ENCODE results near the gene ARHGAP21. TPM values are rescaled to one million over a fixed set of nuclear protein-coding genes. Genes with fewer than 3 reads are reported as not detected.

The ARHGAP21 gene
- total and polyA plus RNA-seq, 2 donors from 2014 or later, result 12.7 to 74.3 TPM

DNA sequence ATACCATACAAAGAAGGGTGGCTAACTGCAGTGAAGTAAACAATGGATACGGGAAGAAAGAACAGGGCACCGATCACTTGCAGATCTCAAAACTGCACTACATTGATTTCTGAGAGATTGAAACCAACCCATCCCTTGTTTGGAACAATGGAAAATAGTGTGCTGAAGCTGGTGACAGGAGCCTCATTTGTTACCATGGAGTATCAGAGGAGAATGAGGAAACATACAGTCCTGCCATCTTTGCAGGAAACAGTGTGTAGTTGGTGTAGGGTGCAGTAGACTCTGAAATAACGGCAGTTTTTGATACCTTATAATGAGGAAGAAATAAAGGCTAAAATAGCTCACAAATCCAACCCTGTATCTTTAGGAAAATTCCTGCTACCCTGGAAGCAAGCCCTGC lies 118.5 kb downstream of the ARHGAP21 start:
- intact Hi-C loops (cut with DNase I), result no loop called here

DNA sequence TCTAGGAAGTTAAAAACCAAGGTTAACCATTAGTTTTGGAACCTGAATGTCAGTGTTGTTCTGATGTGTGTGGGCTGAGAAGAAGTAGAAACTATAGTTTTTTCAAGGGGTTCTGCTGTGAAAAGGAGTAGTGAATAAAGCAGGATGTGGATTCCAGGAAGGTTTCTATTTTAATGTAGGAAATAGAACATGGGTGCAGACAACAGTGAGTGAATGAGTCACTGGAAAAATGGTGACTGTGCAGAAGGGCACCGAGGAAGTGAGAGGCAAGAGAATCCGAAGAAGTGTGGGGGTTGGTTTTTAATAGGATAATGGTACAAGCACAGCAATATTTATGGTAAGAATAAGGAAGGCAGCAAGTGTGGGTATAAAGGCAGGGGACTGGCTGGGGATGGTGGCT lies 120.4 kb downstream of the ARHGAP21 start:
- DNase-seq (no peak), FAIRE-seq (no peak)
- no peaks in the 10 kb centered on the region for H3K4me1 ChIP-seq (ENCODE audit: control insufficient read depth in 2 of 3, insufficient read depth in 2 of 3, low read depth in 1 of 3, low read length in 3 of 3)
- H3K9ac ChIP-seq (ENCODE audit: low read length in 3 of 3), result no peak overlapping the region
- no peaks in the 10 kb centered on the region for H3K9me3 ChIP-seq (ENCODE audit: control insufficient read depth in 2 of 3, insufficient read depth in 1 of 3, low read length in 3 of 3)
- no peak overlapping the region for H3K27ac ChIP-seq (ENCODE audit: low read depth in 2 of 2, low read length in 2 of 2)
- intact Hi-C loops (cut with DNase I), result no loop called here
- H3K27me3 ChIP-seq (ENCODE audit: control insufficient read depth, insufficient read depth, low read length), result no peaks in the 10 kb centered on the region
- peaks cover 5 to 25% (median 23%) of the 10 kb centered on the region in 3 donors for H3K36me3 ChIP-seq (ENCODE audit: control insufficient read depth in 2 of 3, insufficient read depth in 3 of 3, low read length in 3 of 3)
- no peak overlapping the region for H3K4me3 ChIP-seq (ENCODE audit: low read length in 3 of 3)
- TF ChIP-seq, protein P1, sequence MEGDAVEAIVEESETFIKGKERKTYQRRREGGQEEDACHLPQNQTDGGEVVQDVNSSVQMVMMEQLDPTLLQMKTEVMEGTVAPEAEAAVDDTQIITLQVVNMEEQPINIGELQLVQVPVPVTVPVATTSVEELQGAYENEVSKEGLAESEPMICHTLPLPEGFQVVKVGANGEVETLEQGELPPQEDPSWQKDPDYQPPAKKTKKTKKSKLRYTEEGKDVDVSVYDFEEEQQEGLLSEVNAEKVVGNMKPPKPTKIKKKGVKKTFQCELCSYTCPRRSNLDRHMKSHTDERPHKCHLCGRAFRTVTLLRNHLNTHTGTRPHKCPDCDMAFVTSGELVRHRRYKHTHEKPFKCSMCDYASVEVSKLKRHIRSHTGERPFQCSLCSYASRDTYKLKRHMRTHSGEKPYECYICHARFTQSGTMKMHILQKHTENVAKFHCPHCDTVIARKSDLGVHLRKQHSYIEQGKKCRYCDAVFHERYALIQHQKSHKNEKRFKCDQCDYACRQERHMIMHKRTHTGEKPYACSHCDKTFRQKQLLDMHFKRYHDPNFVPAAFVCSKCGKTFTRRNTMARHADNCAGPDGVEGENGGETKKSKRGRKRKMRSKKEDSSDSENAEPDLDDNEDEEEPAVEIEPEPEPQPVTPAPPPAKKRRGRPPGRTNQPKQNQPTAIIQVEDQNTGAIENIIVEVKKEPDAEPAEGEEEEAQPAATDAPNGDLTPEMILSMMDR (IDR thresholded peaks at IDR 0.05; ENCODE audit: borderline replicate concordance, extremely low read depth, insufficient read depth), result no peak

More for the DNA sequence above, 118.5 kb downstream of the ARHGAP21 start:
- DNase-seq (no peak), FAIRE-seq (no peak)
- Histone ChIP-seq H3K27ac (ENCODE audit: low read depth in 2 of 2, low read length in 2 of 2) (no peak overlapping the region), H3K9me3 (ENCODE audit: control insufficient read depth in 2 of 3, insufficient read depth in 1 of 3, low read length in 3 of 3) (no peaks in the 10 kb centered on the region), H3K4me1 (ENCODE audit: control insufficient read depth in 2 of 3, insufficient read depth in 2 of 3, low read depth in 1 of 3, low read length in 3 of 3) (no peaks in the 10 kb centered on the region), H3K4me3 (ENCODE audit: low read length in 3 of 3) (no peak overlapping the region), H3K27me3 (ENCODE audit: control insufficient read depth, insufficient read depth, low read length) (no peaks in the 10 kb centered on the region), H3K9ac (ENCODE audit: low read length in 3 of 3) (no peak overlapping the region), H3K36me3 (ENCODE audit: control insufficient read depth in 2 of 3, insufficient read depth in 3 of 3, low read length in 3 of 3) (peaks cover 5 to 21% (median 16%) of the 10 kb centered on the region in 3 donors)
- TF ChIP-seq, protein P1 (IDR thresholded peaks at IDR 0.05; ENCODE audit: borderline replicate concordance, extremely low read depth, insufficient read depth), result no peak

DNA sequence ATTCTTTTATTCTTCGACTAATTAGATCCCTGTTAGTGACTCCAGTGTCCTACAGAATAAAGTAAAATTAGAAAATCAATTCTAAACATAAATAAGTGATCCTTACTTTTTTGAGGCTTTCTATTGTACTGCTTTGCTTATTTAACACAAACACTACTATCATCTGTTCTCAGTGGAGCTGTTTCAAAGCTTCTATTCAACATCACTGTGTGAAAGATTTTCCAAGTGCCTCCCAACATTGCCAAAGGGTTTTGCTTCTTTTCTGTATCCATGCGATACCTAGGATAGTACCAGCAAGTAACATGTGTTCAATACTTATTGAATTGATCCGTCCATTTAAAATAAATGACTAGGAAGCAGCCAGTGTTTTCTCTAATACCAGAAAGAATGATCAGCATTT lies 125.7 kb downstream of the ARHGAP21 start:
- H3K36me3 ChIP-seq (ENCODE audit: control insufficient read depth in 2 of 3, insufficient read depth in 3 of 3, low read length in 3 of 3), result peaks cover 8 to 46% (median 18%) of the 10 kb centered on the region in 3 donors
- no peak overlapping the region for H3K27ac ChIP-seq (ENCODE audit: low read depth in 2 of 2, low read length in 2 of 2)
- DNase-seq (no peak), FAIRE-seq (no peak)
- H3K27me3 ChIP-seq (ENCODE audit: control insufficient read depth, insufficient read depth, low read length), result no peaks in the 10 kb centered on the region
- intact Hi-C loops (cut with DNase I), result no loop called here
- H3K9ac ChIP-seq (ENCODE audit: low read length in 3 of 3), result no peak overlapping the region
- TF ChIP-seq, protein P1 (IDR thresholded peaks at IDR 0.05; ENCODE audit: borderline replicate concordance, extremely low read depth, insufficient read depth), result no peak
- H3K4me1 ChIP-seq (ENCODE audit: control insufficient read depth in 2 of 3, insufficient read depth in 2 of 3, low read depth in 1 of 3, low read length in 3 of 3), result no peaks in the 10 kb centered on the region
- H3K9me3 ChIP-seq (ENCODE audit: control insufficient read depth in 2 of 3, insufficient read depth in 1 of 3, low read length in 3 of 3), result no peaks in the 10 kb centered on the region
- no peak overlapping the region for H3K4me3 ChIP-seq (ENCODE audit: low read length in 3 of 3)

DNA sequence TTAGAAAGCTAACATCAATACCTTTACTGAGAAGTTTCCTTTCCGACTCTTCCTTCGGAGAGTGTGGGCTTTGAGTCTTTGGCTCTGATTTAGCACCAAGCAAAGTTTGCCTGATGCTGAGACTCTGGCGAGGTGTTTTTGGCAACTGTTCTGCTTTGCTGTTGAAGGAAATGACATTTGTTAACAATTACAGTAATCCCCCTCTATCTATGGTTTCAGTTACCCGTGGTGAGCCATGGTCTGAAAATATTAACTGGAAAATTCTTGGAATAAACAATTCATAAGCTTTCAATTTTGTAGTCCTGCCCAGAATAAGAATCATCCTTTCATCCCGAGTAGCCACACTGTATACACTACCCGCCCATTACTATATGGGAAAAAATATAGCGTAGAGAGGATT lies 126.3 kb downstream of the ARHGAP21 start:
- TF ChIP-seq, protein P1 (IDR thresholded peaks at IDR 0.05; ENCODE audit: borderline replicate concordance, extremely low read depth, insufficient read depth), result no peak
- DNase-seq (no peak), FAIRE-seq (no peak)
- intact Hi-C loops (cut with DNase I), result no loop called here
- Histone ChIP-seq H3K4me3 (ENCODE audit: low read length in 3 of 3) (no peak overlapping the region), H3K36me3 (ENCODE audit: control insufficient read depth in 2 of 3, insufficient read depth in 3 of 3, low read length in 3 of 3) (peaks cover 8 to 44% (median 15%) of the 10 kb centered on the region in 3 donors), H3K9ac (ENCODE audit: low read length in 3 of 3) (no peak overlapping the region), H3K27me3 (ENCODE audit: control insufficient read depth, insufficient read depth, low read length) (no peaks in the 10 kb centered on the region), H3K9me3 (ENCODE audit: control insufficient read depth in 2 of 3, insufficient read depth in 1 of 3, low read length in 3 of 3) (no peaks in the 10 kb centered on the region), H3K4me1 (ENCODE audit: control insufficient read depth in 2 of 3, insufficient read depth in 2 of 3, low read depth in 1 of 3, low read length in 3 of 3) (no peaks in the 10 kb centered on the region), H3K27ac (ENCODE audit: low read depth in 2 of 2, low read length in 2 of 2) (no peak overlapping the region)

Measured in kidney (tissue), 14 donors.